Measurements from ENCODE around the gene FGD3. TPM values are rescaled to one million over a fixed set of nuclear protein-coding genes. Genes with fewer than 3 reads are reported as not detected.
"Not testable (repeated sequence)": the region's sequence is repeated elsewhere in the genome, so short reads cannot be mapped to it uniquely, and the experiment has no call there.

Gene FGD3
- total and polyA plus RNA-seq, 10 donors = 30.7 to 99.1 (median 68.7) TPM

- DNase-seq = no peak
- H3K36me3 ChIP-seq = peaks cover 0 to 100% (median 81%) of the 10 kb centered on the region in 6 donors
- peaks cover 0 to 14% (median 0%) of the 10 kb centered on the region in 6 donors for H3K4me1 ChIP-seq
- H3K4me3 ChIP-seq = no peak overlapping the region
- H3K27ac ChIP-seq = no peak overlapping the region
- no peaks in the 10 kb centered on the region for H3K9me3 ChIP-seq
- intact Hi-C loops (cut with DNase I; ENCODE audit: low total_unique reads) = no loop called here
- TF ChIP-seq, protein P1, sequence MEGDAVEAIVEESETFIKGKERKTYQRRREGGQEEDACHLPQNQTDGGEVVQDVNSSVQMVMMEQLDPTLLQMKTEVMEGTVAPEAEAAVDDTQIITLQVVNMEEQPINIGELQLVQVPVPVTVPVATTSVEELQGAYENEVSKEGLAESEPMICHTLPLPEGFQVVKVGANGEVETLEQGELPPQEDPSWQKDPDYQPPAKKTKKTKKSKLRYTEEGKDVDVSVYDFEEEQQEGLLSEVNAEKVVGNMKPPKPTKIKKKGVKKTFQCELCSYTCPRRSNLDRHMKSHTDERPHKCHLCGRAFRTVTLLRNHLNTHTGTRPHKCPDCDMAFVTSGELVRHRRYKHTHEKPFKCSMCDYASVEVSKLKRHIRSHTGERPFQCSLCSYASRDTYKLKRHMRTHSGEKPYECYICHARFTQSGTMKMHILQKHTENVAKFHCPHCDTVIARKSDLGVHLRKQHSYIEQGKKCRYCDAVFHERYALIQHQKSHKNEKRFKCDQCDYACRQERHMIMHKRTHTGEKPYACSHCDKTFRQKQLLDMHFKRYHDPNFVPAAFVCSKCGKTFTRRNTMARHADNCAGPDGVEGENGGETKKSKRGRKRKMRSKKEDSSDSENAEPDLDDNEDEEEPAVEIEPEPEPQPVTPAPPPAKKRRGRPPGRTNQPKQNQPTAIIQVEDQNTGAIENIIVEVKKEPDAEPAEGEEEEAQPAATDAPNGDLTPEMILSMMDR (IDR thresholded peaks at IDR 0.05 in 8 of 11, conservative IDR thresholded peaks at IDR 0.05 in 3 of 11) = no peak
- TF ChIP-seq POLR2A (IDR thresholded peaks at IDR 0.05) (no peak), POLR2AphosphoS5 (IDR thresholded peaks at IDR 0.05) (peak in 1 of 3 donors; percentile 34)
- H3K27me3 ChIP-seq (replicated peaks in 1 of 7) = no peaks in the 10 kb centered on the region
- 88 to 99% (median 93%) methylated on average over 7 to 8 of the region's 8 CpGs for WGBS, 5 donors
These were observed 63.8 kb downstream of the FGD3 start for GRCh38 chr9:93011114-93011513.

DNA sequence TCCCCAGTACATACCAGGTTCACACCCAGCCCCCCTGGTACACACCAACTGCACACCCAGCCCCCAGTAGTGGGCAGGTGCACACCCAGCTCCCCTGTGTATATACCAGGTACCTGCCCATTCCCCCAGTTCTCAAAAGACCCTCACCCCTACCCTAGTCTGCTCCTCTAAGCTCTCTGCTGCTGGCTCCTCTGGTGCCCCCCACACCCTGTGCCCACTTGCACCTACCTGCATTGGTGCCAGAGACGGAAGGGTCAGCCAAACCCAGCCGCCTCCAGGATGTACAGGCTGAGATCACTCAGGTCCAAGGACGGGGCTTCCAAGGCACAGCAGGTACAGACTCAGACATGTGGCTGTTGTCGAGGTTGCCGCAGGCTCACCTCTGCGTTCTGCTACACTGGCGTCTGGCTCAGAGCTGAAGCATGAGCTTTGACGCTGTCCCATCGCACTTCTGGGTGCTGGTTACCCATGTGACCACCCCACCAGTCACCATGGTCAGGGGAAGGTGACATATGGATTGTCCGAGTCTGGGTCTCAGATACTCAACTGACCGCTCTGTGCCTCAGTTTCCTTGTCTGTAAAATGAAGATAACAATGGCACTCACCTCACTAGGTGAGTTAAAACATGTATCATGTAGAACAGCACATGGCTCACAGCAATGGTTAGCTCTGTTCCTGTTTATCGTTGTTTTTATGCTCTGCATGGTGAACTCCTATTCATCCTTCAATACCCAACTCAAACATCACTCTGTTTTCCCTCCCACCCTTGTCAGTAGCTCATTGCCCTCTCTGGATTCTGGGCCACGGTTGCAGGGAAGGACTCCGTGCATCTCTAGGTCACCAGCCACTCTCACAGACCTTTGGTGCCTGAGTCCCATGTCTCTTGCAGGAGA is 65.9 kb downstream of the FGD3 start:
- 94 to 98% (median 94%) methylated on average over 10 to 14 of the region's 14 CpGs for WGBS, 5 donors
- no peak for DNase-seq

DNA sequence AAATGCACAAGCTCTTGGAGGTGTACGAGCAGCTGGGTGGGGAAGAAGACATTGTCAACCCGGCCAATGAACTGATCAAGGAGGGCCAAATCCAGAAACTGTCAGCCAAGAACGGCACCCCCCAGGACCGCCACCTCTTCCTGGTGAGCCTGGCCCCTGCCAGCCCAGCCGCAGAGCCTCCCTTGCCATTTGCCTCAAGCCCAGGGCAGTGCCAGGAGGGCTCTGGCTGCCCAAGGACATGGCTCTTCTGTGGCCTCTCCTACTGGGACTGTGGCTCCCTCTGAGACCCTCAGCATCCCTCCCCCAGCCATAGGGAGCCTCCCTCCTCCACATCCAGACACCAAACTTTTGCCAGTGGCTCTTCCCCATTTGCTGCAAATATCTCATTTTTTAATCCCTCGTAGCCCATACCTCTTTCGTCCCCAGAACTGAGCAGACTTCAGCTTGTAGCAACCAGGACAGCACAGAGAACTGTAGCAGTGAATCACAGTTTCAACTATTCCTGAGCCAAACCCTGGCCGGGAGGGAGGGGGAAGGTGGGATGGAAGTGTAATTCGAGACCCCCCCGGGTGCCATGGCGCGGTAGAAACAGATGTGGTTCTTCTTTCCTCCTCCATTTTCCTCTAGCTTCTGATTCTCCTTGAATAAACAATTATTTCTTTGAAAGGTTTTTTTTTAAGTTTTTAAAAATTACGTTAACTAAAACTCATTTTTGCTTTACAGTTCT is 66.7 kb downstream of the FGD3 start:
- no peaks in the 10 kb centered on the region for H3K27me3 ChIP-seq (replicated peaks in 1 of 7)
- peaks cover 0 to 100% (median 80%) of the 10 kb centered on the region in 6 donors for H3K36me3 ChIP-seq
- DNase-seq = no peak
- TF ChIP-seq POLR2A (IDR thresholded peaks at IDR 0.05) (no peak), POLR2AphosphoS5 (IDR thresholded peaks at IDR 0.05) (peak in 2 of 3 donors; percentile 13 to 57)
- TF ChIP-seq, protein P1 (IDR thresholded peaks at IDR 0.05 in 8 of 11, conservative IDR thresholded peaks at IDR 0.05 in 3 of 11) = no peak
- H3K9me3 ChIP-seq = no peaks in the 10 kb centered on the region
- peaks cover 0 to 9% (median 0%) of the 10 kb centered on the region in 6 donors for H3K4me1 ChIP-seq
- 81 to 90% (median 88%) methylated on average over 9 to 13 of the region's 13 CpGs for WGBS, 5 donors
- no peak overlapping the region for H3K4me3 ChIP-seq
- intact Hi-C loops (cut with DNase I; ENCODE audit: low total_unique reads) = no loop called here
- no peak overlapping the region for H3K27ac ChIP-seq

More for the DNA sequence above, 65.9 kb downstream of the FGD3 start:
- intact Hi-C loops (cut with DNase I; ENCODE audit: low total_unique reads) = no loop called here
- Histone ChIP-seq H3K36me3 (peaks cover 0 to 100% (median 81%) of the 10 kb centered on the region in 6 donors), H3K4me1 (peaks cover 0 to 11% (median 0%) of the 10 kb centered on the region in 6 donors), H3K4me3 (no peak overlapping the region), H3K27me3 (replicated peaks in 1 of 7) (no peaks in the 10 kb centered on the region), H3K27ac (peak overlapping the region in 1 of 8 donors; percentile 14), H3K9me3 (no peaks in the 10 kb centered on the region)
- TF ChIP-seq POLR2A (IDR thresholded peaks at IDR 0.05) (no peak), POLR2AphosphoS5 (IDR thresholded peaks at IDR 0.05) (peak in 1 of 3 donors; percentile 44)

- peaks cover 3 to 100% (median 81%) of the 10 kb centered on the region in 6 donors for H3K36me3 ChIP-seq
These were observed 67.9 kb downstream of the FGD3 start for GRCh38 chr9:93015190-93015589.

More at GRCh38 chr9:93015190-93015589, 67.9 kb downstream of the FGD3 start:
- H3K4me1 ChIP-seq; H3K27me3 ChIP-seq (replicated peaks in 1 of 7); intact Hi-C loops (cut with DNase I; ENCODE audit: low total_unique reads); DNase-seq; H3K4me3 ChIP-seq; H3K27ac ChIP-seq; H3K9me3 ChIP-seq: not testable (repeated sequence)
- WGBS, 5 donors = 80 to 87% (median 84%) methylated on average over 10 of the region's 10 CpGs

All from spleen (tissue), 11 donors.